ENCODE measurements around the gene PLXNB2.
A peak's percentile ranks its signal among the peaks of the same experiment; 100 is the strongest.
"Not testable (repeated sequence)": the region's sequence is repeated elsewhere in the genome, so short reads cannot be mapped to it uniquely, and the experiment has no call there.

Gene PLXNB2

GRCh38 chr22:50338042-50338573, 30.7 kb upstream of the PLXNB2 start:
- DNase-seq (ENCODE audit: low read depth in 2 of 2) = no peak
- no peak for TF ChIP-seq CTCF (IDR thresholded peaks at IDR 0.05; ENCODE audit: low read depth, low read length)
- H3K4me3 ChIP-seq (replicated peaks in 1 of 2; ENCODE audit: low read depth in 2 of 2, low read length in 2 of 2) = no peak overlapping the region

GRCh38 chr22:50337262-50338041, 30.0 kb upstream of the PLXNB2 start:
- no peak for DNase-seq (ENCODE audit: low read depth in 2 of 2)
- TF ChIP-seq CTCF (IDR thresholded peaks at IDR 0.05; ENCODE audit: low read depth, low read length) = no peak
- no peak overlapping the region for H3K4me3 ChIP-seq (replicated peaks in 1 of 2; ENCODE audit: low read depth in 2 of 2, low read length in 2 of 2)

GRCh38 chr22:50334433-50334832, 27.0 kb upstream of the PLXNB2 start:
- not testable (repeated sequence) for DNase-seq (ENCODE audit: low read depth in 2 of 2)

GRCh38 chr22:50329236-50329635, 21.8 kb upstream of the PLXNB2 start:
- DNase-seq (ENCODE audit: low read depth in 2 of 2) = peak in 1 of 2 donors; percentile 68
- no peak for TF ChIP-seq CTCF (IDR thresholded peaks at IDR 0.05; ENCODE audit: low read depth, low read length)
- H3K4me3 ChIP-seq (replicated peaks in 1 of 2; ENCODE audit: low read depth in 2 of 2, low read length in 2 of 2) = no peak overlapping the region

More at GRCh38 chr22:50334433-50334832, 27.0 kb upstream of the PLXNB2 start:
- H3K4me3 ChIP-seq (replicated peaks in 1 of 2; ENCODE audit: low read depth in 2 of 2, low read length in 2 of 2) = not testable (repeated sequence)

GRCh38 chr22:50327711-50328019, 20.2 kb upstream of the PLXNB2 start:
- peak overlapping the region; percentile 58 to 60 for H3K4me3 ChIP-seq (replicated peaks in 1 of 2; ENCODE audit: low read depth in 2 of 2, low read length in 2 of 2)
- TF ChIP-seq CTCF (IDR thresholded peaks at IDR 0.05; ENCODE audit: low read depth, low read length) = no peak
- DNase-seq (ENCODE audit: low read depth in 2 of 2) = no peak

GRCh38 chr22:50326956-50327710, 19.7 kb upstream of the PLXNB2 start, which contains the start of gene DENND6B:
TSS of gene DENND6B (minus strand) at chr22:50327012. CDS start at chr22:50326988, 24 bp downstream.
- peak; percentile 70 to 85 for DNase-seq (ENCODE audit: low read depth in 2 of 2)
- no peak for TF ChIP-seq CTCF (IDR thresholded peaks at IDR 0.05; ENCODE audit: low read depth, low read length)
- H3K4me3 ChIP-seq (replicated peaks in 1 of 2; ENCODE audit: low read depth in 2 of 2, low read length in 2 of 2) = peak within 1 kb of the TSS; percentile 58 to 60

All from cardiac fibroblast (primary cell).